GM23338 (cell line): Measurements from ENCODE around the gene P3R3URF. TPM values are rescaled to one million over a fixed set of nuclear protein-coding genes. Genes with fewer than 3 reads are reported as not detected.

ENCODE experiments used
- ATAC-seq: fragments of 200-7000 bp; cut with Tn5 transposase; 3 replicates; pipeline ENCODE4 v1.9.1; 2020
- DNase-seq: peaks from one replicate; pipeline ENCODE4 v3.0.0-alpha.2; 2015; ENCODE audit warnings: low spot score
- H2AFZ ChIP-seq: fragments of 200-600 bp; sonication (generic); 2 replicates; pipeline ENCODE4 v1.8.0; 2016; ENCODE audit warnings: antibody characterized with exemption, mild to moderate bottlenecking, moderate library complexity
- H3F3A ChIP-seq: fragments of 200-600 bp; sonication (generic); replicated peaks from 2 replicates; pipeline ENCODE4 v1.8.0; 2017; ENCODE audit warnings: antibody characterized with exemption, mixed run types, low read depth
- H3K27ac ChIP-seq: fragments of 200-600 bp; sonication (generic); 2 replicates; pipeline ENCODE4 v1.6.1; 2016; ENCODE audit warnings: low read depth
- H3K27me3 ChIP-seq: fragments of 200-600 bp; sonication (generic); 2 replicates; pipeline ENCODE4 v1.8.0; 2016; ENCODE audit warnings: mild to moderate bottlenecking, mixed run types, moderate library complexity; ENCODE audit not compliant: insufficient read depth
- H3K36me3 ChIP-seq: fragments of 200-600 bp; sonication (generic); 2 replicates; pipeline ENCODE4 v1.8.0; 2016; ENCODE audit warnings: mild to moderate bottlenecking; ENCODE audit not compliant: insufficient read depth
- H3K4me1 ChIP-seq: fragments of 200-600 bp; sonication (generic); 2 replicates; pipeline ENCODE4 v1.8.0; 2016; ENCODE audit warnings: mild to moderate bottlenecking, moderate library complexity; ENCODE audit not compliant: insufficient read depth
- H3K4me2 ChIP-seq: fragments of 200-600 bp; sonication (generic); 2 replicates; pipeline ENCODE4 v1.7.1; 2017; ENCODE audit warnings: mixed run types
- H3K4me3 ChIP-seq: fragments of 200-600 bp; sonication (generic); 2 replicates; pipeline ENCODE4 v1.6.1; 2016; ENCODE audit warnings: mixed run types
- H3K79me2 ChIP-seq: fragments of 200-600 bp; sonication (generic); replicated peaks from 2 replicates; pipeline ENCODE4 v1.8.0; 2017; ENCODE audit warnings: mild to moderate bottlenecking; ENCODE audit not compliant: insufficient read depth
- H3K9me2 ChIP-seq: fragments of 200-600 bp; sonication (generic); 2 replicates; pipeline ENCODE4 v1.8.0; 2017; ENCODE audit not compliant: insufficient read depth
- H4K20me1 ChIP-seq: fragments of 200-600 bp; sonication (generic); replicated peaks from 2 replicates; pipeline ENCODE4 v1.8.0; 2017; ENCODE audit warnings: mild to moderate bottlenecking; ENCODE audit not compliant: insufficient read depth
- H3K27ac Mint-ChIP-seq: 2 replicates; pipeline ENCODE4 v1.8.0; 2020; ENCODE audit warnings: inconsistent platforms, mild to moderate bottlenecking, moderate library complexity, mixed read lengths
- H3K27me3 Mint-ChIP-seq: 3 replicates; pipeline ENCODE4 v1.8.0; 2022; ENCODE audit warnings: low read depth, mild to moderate bottlenecking, moderate library complexity, mixed read lengths, inconsistent platforms; ENCODE audit not compliant: insufficient read depth, poor library complexity
- H3K36me3 Mint-ChIP-seq: 3 replicates; pipeline ENCODE4 v1.8.0; 2021; ENCODE audit warnings: low read depth, mild to moderate bottlenecking, inconsistent platforms, moderate library complexity, mixed read lengths
- H3K4me1 Mint-ChIP-seq: 3 replicates; pipeline ENCODE4 v1.8.0; 2020; ENCODE audit warnings: mild to moderate bottlenecking, inconsistent platforms, mixed read lengths
- H3K4me3 Mint-ChIP-seq: 3 replicates; pipeline ENCODE4 v1.8.0; 2021; ENCODE audit warnings: moderate library complexity, mild to moderate bottlenecking, inconsistent platforms, mixed read lengths
- H3K9me3 Mint-ChIP-seq: 3 replicates; pipeline ENCODE4 v1.8.0; 2020; ENCODE audit warnings: moderate library complexity, mild to moderate bottlenecking, inconsistent platforms, mixed read lengths
- CREB1 ChIP-seq: fragments of 250-450 bp; sonication (Bioruptor Pico); IDR thresholded peaks from 2 replicates; pipeline ENCODE4 v1.5.0; 2020; ENCODE audit warnings: low read depth, mild to moderate bottlenecking, moderate library complexity
- EZH2 ChIP-seq: fragments of 200-600 bp; sonication (generic); IDR thresholded peaks from one replicate; pipeline ENCODE4 v1.8.0; 2017; ENCODE audit warnings: antibody characterized with exemption, mild to moderate bottlenecking, low read depth; ENCODE audit not compliant: unreplicated experiment
- EZH2phosphoT487 ChIP-seq: fragments of 200-600 bp; sonication (generic); IDR thresholded peaks from one replicate; pipeline ENCODE4 v1.8.1; 2018; ENCODE audit warnings: antibody characterized with exemption; ENCODE audit not compliant: unreplicated experiment
- JUNB ChIP-seq: IDR thresholded peaks from one replicate; pipeline ENCODE4 v1.6.1; 2016; ENCODE audit warnings: antibody characterized with exemption; ENCODE audit not compliant: unreplicated experiment
- NANOG ChIP-seq: IDR thresholded peaks from 2 replicates; pipeline ENCODE4 v1.6.1; 2016; ENCODE audit warnings: antibody characterized with exemption, borderline replicate concordance
- POLR2AphosphoS5 ChIP-seq: IDR thresholded peaks from 2 replicates; pipeline ENCODE4 v1.6.1; 2016; ENCODE audit warnings: antibody characterized with exemption, low read depth
- STAT1 ChIP-seq: IDR thresholded peaks from one replicate; pipeline ENCODE4 v1.6.1; 2016; ENCODE audit warnings: antibody characterized with exemption; ENCODE audit not compliant: unreplicated experiment
- ZNF114 ChIP-seq: fragments of 250-450 bp; sonication (Bioruptor Pico); IDR thresholded peaks from 2 replicates; pipeline ENCODE4 v1.5.0; 2020; ENCODE audit warnings: mild to moderate bottlenecking, moderate library complexity
- ZNF331 ChIP-seq: fragments of 250-450 bp; sonication (Bioruptor Pico); IDR thresholded peaks from 2 replicates; pipeline ENCODE4 v1.5.0; 2020; ENCODE audit warnings: low read depth, mild to moderate bottlenecking, moderate library complexity
- polyA plus RNA-seq: library from polyadenylated mRNA; unstranded; fragments of >200 nt; fragmentation: Nextera tagmentation; extraction: Ambion mirVana; gene quantifications from 2 replicates; pipeline ENCODE4 v1.2.1, GENCODE V29; 2016
- total RNA-seq: library from RNA; depleted of rRNA; stranded (reverse); fragments of >200 nt; shearing (Covaris generic); gene quantifications from 2 replicates; pipeline ENCODE4 v1.2.3, GENCODE V29; 2014
- TF ChIP-seq, protein P1 (sequence below): fragments of 250-450 bp; sonication (Bioruptor Pico); IDR thresholded peaks from 2 replicates; pipeline ENCODE4 v1.5.0; 2020; ENCODE audit warnings: mild to moderate bottlenecking, moderate library complexity
- TF ChIP-seq, protein P2 (sequence below): IDR thresholded peaks from one replicate; pipeline ENCODE4 v1.6.1; 2018; ENCODE audit warnings: antibody characterized with exemption; ENCODE audit not compliant: unreplicated experiment
- TF ChIP-seq, protein P3 (sequence below): IDR thresholded peaks from 2 replicates; pipeline ENCODE4 v1.6.1; 2016; ENCODE audit warnings: antibody characterized with exemption
- TF ChIP-seq, protein P4 (sequence below), 2 experiments: fragments of 200-600 bp in 1 of 2; sonication (generic) in 1 of 2; conservative IDR thresholded peaks; 2 replicates each; pipeline versions ENCODE4 v1.5.1 to v1.6.1; 2016 to 2017; ENCODE audit warnings: antibody characterized with exemption in 2 of 2, low read depth in 2 of 2, mild to moderate bottlenecking in 2 of 2, moderate library complexity in 1 of 2

P3R3URF gene
- total and polyA plus RNA-seq, 2 experiments from 2014 or later, result not detected

DNA sequence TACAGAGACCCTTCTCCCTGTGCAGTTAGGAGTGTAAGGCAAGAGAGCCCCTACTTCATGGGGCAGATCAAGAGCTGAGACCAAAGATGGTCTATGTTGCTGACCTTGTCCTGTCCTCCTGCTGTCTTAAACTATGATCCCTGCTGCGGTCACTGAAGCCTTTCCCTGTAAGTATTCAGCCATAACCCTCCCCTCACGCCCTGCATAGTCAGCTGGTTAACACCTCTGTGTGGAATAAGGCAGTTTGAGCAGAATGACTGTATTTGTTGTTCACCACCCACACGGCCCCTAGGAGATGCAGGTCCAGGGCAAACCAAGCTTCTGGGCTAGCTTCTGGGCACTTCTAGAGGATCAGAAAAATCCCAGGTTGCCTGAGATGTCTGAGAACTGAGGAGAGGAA, 1.0 kb downstream of the P3R3URF start:
- peaks cover 16% of the 10 kb centered on the region; the same call in 1 of the 2 replicates for H3K4me1 ChIP-seq
- no peak overlapping the region for H3K4me3 ChIP-seq
- H3K79me2 ChIP-seq, result no peaks in the 10 kb centered on the region
- Mint-ChIP-seq H3K4me3 (no peak overlapping the region), H3K4me1 (peaks cover 15% of the 10 kb centered on the region), H3K9me3 (no peaks in the 10 kb centered on the region), H3K27me3 (peaks cover 2% of the 10 kb centered on the region), H3K27ac (no peak overlapping the region), H3K36me3 (no peaks in the 10 kb centered on the region)
- H3F3A ChIP-seq, result no peaks in the 10 kb centered on the region
- peak overlapping the region; percentile 78 for H2AFZ ChIP-seq
- H4K20me1 ChIP-seq, result no peaks in the 10 kb centered on the region
- no peak for TF ChIP-seq ZNF331
- no peak for TF ChIP-seq CREB1 (CRISPR knock-in tag)
- TF ChIP-seq JUNB, result no peak
- TF ChIP-seq NANOG, result no peak
- no peak for TF ChIP-seq EZH2
- TF ChIP-seq POLR2AphosphoS5, result no peak
- TF ChIP-seq EZH2phosphoT487, result no peak
- TF ChIP-seq, protein P1, sequence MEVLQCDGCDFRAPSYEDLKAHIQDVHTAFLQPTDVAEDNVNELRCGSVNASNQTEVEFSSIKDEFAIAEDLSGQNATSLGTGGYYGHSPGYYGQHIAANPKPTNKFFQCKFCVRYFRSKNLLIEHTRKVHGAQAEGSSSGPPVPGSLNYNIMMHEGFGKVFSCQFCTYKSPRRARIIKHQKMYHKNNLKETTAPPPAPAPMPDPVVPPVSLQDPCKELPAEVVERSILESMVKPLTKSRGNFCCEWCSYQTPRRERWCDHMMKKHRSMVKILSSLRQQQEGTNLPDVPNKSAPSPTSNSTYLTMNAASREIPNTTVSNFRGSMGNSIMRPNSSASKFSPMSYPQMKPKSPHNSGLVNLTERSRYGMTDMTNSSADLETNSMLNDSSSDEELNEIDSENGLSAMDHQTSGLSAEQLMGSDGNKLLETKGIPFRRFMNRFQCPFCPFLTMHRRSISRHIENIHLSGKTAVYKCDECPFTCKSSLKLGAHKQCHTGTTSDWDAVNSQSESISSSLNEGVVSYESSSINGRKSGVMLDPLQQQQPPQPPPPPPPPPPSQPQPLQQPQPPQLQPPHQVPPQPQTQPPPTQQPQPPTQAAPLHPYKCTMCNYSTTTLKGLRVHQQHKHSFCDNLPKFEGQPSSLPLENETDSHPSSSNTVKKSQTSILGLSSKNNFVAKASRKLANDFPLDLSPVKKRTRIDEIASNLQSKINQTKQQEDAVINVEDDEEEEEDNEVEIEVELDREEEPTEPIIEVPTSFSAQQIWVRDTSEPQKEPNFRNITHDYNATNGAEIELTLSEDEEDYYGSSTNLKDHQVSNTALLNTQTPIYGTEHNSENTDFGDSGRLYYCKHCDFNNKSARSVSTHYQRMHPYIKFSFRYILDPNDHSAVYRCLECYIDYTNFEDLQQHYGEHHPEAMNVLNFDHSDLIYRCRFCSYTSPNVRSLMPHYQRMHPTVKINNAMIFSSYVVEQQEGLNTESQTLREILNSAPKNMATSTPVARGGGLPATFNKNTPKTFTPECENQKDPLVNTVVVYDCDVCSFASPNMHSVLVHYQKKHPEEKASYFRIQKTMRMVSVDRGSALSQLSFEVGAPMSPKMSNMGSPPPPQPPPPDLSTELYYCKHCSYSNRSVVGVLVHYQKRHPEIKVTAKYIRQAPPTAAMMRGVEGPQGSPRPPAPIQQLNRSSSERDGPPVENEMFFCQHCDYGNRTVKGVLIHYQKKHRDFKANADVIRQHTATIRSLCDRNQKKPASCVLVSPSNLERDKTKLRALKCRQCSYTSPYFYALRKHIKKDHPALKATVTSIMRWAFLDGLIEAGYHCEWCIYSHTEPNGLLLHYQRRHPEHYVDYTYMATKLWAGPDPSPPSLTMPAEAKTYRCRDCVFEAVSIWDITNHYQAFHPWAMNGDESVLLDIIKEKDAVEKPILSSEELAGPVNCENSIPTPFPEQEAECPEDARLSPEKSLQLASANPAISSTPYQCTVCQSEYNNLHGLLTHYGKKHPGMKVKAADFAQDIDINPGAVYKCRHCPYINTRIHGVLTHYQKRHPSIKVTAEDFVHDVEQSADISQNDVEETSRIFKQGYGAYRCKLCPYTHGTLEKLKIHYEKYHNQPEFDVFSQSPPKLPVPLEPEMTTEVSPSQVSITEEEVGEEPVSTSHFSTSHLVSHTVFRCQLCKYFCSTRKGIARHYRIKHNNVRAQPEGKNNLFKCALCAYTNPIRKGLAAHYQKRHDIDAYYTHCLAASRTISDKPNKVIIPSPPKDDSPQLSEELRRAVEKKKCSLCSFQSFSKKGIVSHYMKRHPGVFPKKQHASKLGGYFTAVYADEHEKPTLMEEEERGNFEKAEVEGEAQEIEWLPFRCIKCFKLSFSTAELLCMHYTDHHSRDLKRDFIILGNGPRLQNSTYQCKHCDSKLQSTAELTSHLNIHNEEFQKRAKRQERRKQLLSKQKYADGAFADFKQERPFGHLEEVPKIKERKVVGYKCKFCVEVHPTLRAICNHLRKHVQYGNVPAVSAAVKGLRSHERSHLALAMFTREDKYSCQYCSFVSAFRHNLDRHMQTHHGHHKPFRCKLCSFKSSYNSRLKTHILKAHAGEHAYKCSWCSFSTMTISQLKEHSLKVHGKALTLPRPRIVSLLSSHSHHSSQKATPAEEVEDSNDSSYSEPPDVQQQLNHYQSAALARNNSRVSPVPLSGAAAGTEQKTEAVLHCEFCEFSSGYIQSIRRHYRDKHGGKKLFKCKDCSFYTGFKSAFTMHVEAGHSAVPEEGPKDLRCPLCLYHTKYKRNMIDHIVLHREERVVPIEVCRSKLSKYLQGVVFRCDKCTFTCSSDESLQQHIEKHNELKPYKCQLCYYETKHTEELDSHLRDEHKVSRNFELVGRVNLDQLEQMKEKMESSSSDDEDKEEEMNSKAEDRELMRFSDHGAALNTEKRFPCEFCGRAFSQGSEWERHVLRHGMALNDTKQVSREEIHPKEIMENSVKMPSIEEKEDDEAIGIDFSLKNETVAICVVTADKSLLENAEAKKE (CRISPR knock-in tag), result no peak
- TF ChIP-seq, protein P2, sequence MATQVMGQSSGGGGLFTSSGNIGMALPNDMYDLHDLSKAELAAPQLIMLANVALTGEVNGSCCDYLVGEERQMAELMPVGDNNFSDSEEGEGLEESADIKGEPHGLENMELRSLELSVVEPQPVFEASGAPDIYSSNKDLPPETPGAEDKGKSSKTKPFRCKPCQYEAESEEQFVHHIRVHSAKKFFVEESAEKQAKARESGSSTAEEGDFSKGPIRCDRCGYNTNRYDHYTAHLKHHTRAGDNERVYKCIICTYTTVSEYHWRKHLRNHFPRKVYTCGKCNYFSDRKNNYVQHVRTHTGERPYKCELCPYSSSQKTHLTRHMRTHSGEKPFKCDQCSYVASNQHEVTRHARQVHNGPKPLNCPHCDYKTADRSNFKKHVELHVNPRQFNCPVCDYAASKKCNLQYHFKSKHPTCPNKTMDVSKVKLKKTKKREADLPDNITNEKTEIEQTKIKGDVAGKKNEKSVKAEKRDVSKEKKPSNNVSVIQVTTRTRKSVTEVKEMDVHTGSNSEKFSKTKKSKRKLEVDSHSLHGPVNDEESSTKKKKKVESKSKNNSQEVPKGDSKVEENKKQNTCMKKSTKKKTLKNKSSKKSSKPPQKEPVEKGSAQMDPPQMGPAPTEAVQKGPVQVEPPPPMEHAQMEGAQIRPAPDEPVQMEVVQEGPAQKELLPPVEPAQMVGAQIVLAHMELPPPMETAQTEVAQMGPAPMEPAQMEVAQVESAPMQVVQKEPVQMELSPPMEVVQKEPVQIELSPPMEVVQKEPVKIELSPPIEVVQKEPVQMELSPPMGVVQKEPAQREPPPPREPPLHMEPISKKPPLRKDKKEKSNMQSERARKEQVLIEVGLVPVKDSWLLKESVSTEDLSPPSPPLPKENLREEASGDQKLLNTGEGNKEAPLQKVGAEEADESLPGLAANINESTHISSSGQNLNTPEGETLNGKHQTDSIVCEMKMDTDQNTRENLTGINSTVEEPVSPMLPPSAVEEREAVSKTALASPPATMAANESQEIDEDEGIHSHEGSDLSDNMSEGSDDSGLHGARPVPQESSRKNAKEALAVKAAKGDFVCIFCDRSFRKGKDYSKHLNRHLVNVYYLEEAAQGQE, result no peak
- TF ChIP-seq, protein P3, sequence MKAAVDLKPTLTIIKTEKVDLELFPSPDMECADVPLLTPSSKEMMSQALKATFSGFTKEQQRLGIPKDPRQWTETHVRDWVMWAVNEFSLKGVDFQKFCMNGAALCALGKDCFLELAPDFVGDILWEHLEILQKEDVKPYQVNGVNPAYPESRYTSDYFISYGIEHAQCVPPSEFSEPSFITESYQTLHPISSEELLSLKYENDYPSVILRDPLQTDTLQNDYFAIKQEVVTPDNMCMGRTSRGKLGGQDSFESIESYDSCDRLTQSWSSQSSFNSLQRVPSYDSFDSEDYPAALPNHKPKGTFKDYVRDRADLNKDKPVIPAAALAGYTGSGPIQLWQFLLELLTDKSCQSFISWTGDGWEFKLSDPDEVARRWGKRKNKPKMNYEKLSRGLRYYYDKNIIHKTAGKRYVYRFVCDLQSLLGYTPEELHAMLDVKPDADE, result no peak
- TF ChIP-seq, protein P4, sequence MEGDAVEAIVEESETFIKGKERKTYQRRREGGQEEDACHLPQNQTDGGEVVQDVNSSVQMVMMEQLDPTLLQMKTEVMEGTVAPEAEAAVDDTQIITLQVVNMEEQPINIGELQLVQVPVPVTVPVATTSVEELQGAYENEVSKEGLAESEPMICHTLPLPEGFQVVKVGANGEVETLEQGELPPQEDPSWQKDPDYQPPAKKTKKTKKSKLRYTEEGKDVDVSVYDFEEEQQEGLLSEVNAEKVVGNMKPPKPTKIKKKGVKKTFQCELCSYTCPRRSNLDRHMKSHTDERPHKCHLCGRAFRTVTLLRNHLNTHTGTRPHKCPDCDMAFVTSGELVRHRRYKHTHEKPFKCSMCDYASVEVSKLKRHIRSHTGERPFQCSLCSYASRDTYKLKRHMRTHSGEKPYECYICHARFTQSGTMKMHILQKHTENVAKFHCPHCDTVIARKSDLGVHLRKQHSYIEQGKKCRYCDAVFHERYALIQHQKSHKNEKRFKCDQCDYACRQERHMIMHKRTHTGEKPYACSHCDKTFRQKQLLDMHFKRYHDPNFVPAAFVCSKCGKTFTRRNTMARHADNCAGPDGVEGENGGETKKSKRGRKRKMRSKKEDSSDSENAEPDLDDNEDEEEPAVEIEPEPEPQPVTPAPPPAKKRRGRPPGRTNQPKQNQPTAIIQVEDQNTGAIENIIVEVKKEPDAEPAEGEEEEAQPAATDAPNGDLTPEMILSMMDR (conservative IDR thresholded peaks at IDR 0.05; ENCODE audit: low read depth in 2 of 2), result no peak
- no peak for TF ChIP-seq STAT1
- TF ChIP-seq ZNF114 (CRISPR knock-in tag), result no peak
- H3K4me2 ChIP-seq, result no peak overlapping the region
- H3K27ac ChIP-seq, result no peak overlapping the region
- H3K27me3 ChIP-seq, result no peaks in the 10 kb centered on the region
- no peaks in the 10 kb centered on the region for H3K9me2 ChIP-seq
- DNase-seq (no peak), ATAC-seq (no peak)
- no peaks in the 10 kb centered on the region for H3K36me3 ChIP-seq
